Right lobe of liver (tissue), 6 donors: Measurements from ENCODE around the gene SOST. TPM values are rescaled to one million over a fixed set of nuclear protein-coding genes. Genes with fewer than 3 reads are reported as not detected.

Source experiments
- ATAC-seq, 4 donors: fragments of 200-7000 bp; cut with Tn5 transposase; one replicate each; pipeline ENCODE4 v1.9.1; 2020; ENCODE audit warnings: mild to moderate bottlenecking in 4 of 4, moderate library complexity in 4 of 4
- DNase-seq, 3 donors: peaks; one replicate each; pipeline ENCODE4 v3.0.0-alpha.2; 2020
- H3K27ac ChIP-seq, 3 donors: fragments of 200-600 bp; one replicate each; pipeline ENCODE4 v1.8.0; 2022
- H3K27me3 ChIP-seq, 2 donors: fragments of 200-600 bp; one replicate each; pipeline ENCODE4 v1.8.0; 2022
- H3K36me3 ChIP-seq, 4 donors: fragments of 200-600 bp; sonication (generic) in 1 of 4; one replicate each; pipeline versions ENCODE4 v1.5.1 to v1.8.0; 2017 to 2022; ENCODE audit warnings: control low read depth in 1 of 4
- H3K4me1 ChIP-seq, 4 donors: fragments of 200-600 bp; sonication (generic) in 1 of 4; one replicate each; pipeline versions ENCODE4 v1.5.1 to v1.8.0; 2017 to 2022; ENCODE audit warnings: control low read depth in 1 of 4
- H3K4me3 ChIP-seq, 3 donors: fragments of 200-600 bp; one replicate each; pipeline ENCODE4 v1.8.0; 2022
- H3K9me3 ChIP-seq, 4 donors: fragments of 200-600 bp; sonication (generic) in 1 of 4; one replicate each; pipeline versions ENCODE4 v1.5.1 to v1.8.0; 2017 to 2022; ENCODE audit warnings: control low read depth in 1 of 4
- CTCF ChIP-seq, 4 donors: fragments of 200-600 bp in 3 of 4; fragments of 450-650 bp in 1 of 4; IDR thresholded peaks; one replicate each; pipeline versions ENCODE4 v1.5.1 to v1.8.0; 2016 to 2022; ENCODE audit warnings: antibody characterized with exemption in 4 of 4, mild to moderate bottlenecking in 2 of 4
- POLR2A ChIP-seq: fragments of 450-650 bp; IDR thresholded peaks from one replicate; pipeline ENCODE4 v1.6.1; 2017; ENCODE audit warnings: antibody characterized with exemption, mild to moderate bottlenecking
- WGBS: methylation state at CpG from one replicate; pipeline ENCODE4 v1.1.6; 2018; ENCODE audit warnings: low coverage, low lambda C conversion rate; ENCODE audit not compliant: insufficient coverage; ENCODE audit errors: missing lambda C conversion rate; 5-methylcytosine and 5-hydroxymethylcytosine counted together
- intact Hi-C, 2 donors: fragments of 100-400 bp; cut with DNase I; formaldehyde crosslinking; loops; one replicate each; pipeline versions ENCODE4 v1.11.2 to v1.14.1; 2022
- total RNA-seq, 6 experiments: library from RNA; depleted of rRNA in 2 of 6; stranded (reverse); fragments of >200 nt in 2 of 6; fragmentation: NEBNext Ultra II Directional in 3 of 6; extraction: Animal tissue kit (Norgen Biotek cat#: 25700) in 3 of 6; gene quantifications; one replicate each; pipeline versions ENCODE4 v1.1.0 to v1.2.4, GENCODE V29; 2016 to 2023
- donor health status: DM: no; HTN: yes; CAD: no.
- donor health status: DM: no; HTN: no; CAD: no.
- donor health status: DM: no; HTN: no; CAD: no.
- donor health status: DM: no; HTN: yes; CAD: no.
- donor health status: DM: no; HTN: yes; CAD: no.

The SOST gene
- total RNA-seq, 6 experiments from 2014 or later, result not detected

- Histone ChIP-seq H3K27ac (peak overlapping the region; percentile 100), H3K4me1 (peaks cover 0 to 45% (median 16%) of the 10 kb centered on the region in 4 donors), H3K27me3 (no peaks in the 10 kb centered on the region), H3K4me3 (peak overlapping the region; percentile 95 to 99 (median 98)), H3K9me3 (no peaks in the 10 kb centered on the region), H3K36me3 (peaks cover 0 to 5% (median 2%) of the 10 kb centered on the region in 4 donors)
- intact Hi-C loops, result loop anchor here in 1 of 2 donors (10.0 kb wide), 1 partner anchor 65 kb away; the partner anchor contains the start of gene CD300LG
- TF ChIP-seq CTCF (IDR thresholded peaks at IDR 0.05) (peak in 2 of 4 donors; percentile 7 to 17), POLR2A (no peak)
- DNase-seq, result no peak
- 27% methylated on average over 10 of the region's 26 CpGs for WGBS
- ATAC-seq, result peak in 2 of 4 donors; percentile 0 to 11
These were observed 20.8 kb upstream of the SOST start for GRCh38 chr17:43779145-43780125.

GRCh38 chr17:43778337-43779144, 19.9 kb upstream of the SOST start, which contains the start of gene DUSP3:
Gene DUSP3, minus strand, starts transcription at chr17:43778977. Its CDS starts 53 bp downstream, at chr17:43778924.
- peak; percentile 97 for TF ChIP-seq POLR2A
- TF ChIP-seq CTCF (IDR thresholded peaks at IDR 0.05), result no peak
- H3K27ac ChIP-seq, result peak within 1 kb of the TSS; percentile 100
- DNase-seq (peak; percentile 98 to 99 (median 99)), ATAC-seq (peak; percentile 86 to 92 (median 90))
- intact Hi-C loops, result no loop called here
- peaks cover 0 to 14% (median 6%) of the 10 kb centered on the region in 4 donors for H3K36me3 ChIP-seq
- 3% methylated on average over 8 of the region's 100 CpGs for WGBS
- peaks cover 0 to 53% (median 21%) of the 10 kb centered on the region in 4 donors for H3K4me1 ChIP-seq
- peak within 1 kb of the TSS; percentile 95 to 99 (median 98) for H3K4me3 ChIP-seq
- no peaks in the 10 kb centered on the region for H3K27me3 ChIP-seq
- no peaks in the 10 kb centered on the region for H3K9me3 ChIP-seq

DNA sequence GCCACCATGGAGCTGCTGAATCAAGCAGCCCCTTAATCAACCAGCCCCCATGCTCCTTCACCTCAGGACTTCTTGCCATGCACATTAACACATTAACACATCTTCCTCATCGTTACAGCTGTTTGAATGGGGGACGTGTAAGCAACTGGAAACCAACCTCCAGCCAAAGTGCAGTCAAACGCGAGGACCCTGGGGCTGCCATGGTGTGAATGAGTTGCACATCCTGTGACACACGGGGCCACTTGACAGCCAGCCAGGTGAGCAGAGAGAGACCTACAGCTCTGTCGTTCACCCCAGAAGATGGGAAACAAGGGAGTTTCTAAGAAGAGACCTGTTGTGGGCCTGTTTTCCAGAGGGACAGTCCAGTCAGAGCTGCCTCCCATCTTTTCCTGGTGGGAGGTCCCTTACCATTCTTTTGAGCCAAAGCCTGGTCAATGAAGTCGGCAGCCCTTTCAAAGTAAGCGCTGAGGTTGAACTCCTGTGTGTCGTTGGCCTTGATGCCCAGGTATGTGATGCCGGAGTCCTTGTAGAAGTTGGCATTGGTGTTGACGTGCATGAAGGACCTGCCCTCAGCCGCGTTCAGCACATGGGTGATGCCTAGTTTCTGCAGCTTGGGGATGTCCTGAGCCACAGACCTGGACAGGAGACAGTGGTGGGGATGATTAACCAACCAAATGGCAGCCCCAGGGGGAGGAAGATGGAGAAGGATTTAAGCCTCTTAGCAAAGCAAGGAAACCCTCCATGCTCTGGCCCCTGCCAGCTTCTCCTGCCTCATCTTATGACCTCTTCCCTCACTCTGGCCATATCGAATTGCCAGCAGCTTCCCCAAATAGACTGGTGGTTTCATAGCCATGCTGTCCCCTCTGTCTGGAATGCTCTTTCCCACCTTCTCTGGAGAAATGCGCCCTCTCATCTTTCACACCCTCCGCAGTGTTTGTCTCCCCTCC, 16.0 kb upstream of the SOST start:
- ATAC-seq, result no peak
- peaks cover 3 to 34% (median 16%) of the 10 kb centered on the region in 4 donors for H3K36me3 ChIP-seq
- intact Hi-C loops, result no loop called here
- peak overlapping the region in 2 of 3 donors; percentile 34 to 95 for H3K27ac ChIP-seq
- WGBS, result 81% methylated on average over 4 of the region's 16 CpGs
- no peak overlapping the region for H3K4me3 ChIP-seq
- TF ChIP-seq POLR2A (no peak), CTCF (IDR thresholded peaks at IDR 0.05) (no peak)
- no peaks in the 10 kb centered on the region for H3K27me3 ChIP-seq
- H3K4me1 ChIP-seq, result peaks cover 0 to 66% (median 31%) of the 10 kb centered on the region in 4 donors
- H3K9me3 ChIP-seq, result no peaks in the 10 kb centered on the region
- DNase-seq, result peak in 1 of 3 donors; percentile 53
